Diencephalon (tissue), 1 donor: Measurements from ENCODE around the gene SERINC4. TPM values are rescaled to one million over a fixed set of nuclear protein-coding genes. Genes with fewer than 3 reads are reported as not detected.

Experiments
- small RNA-seq: library from RNA; depleted of rRNA; stranded (forward); fragments of <200 nt; gene quantifications from one replicate; pipeline ENCODE3, GENCODE V24; 2014
- total RNA-seq: library from RNA; depleted of rRNA; stranded (reverse); fragments of >200 nt; gene quantifications from one replicate; pipeline ENCODE4 v1.2.3, GENCODE V29; 2014

Gene SERINC4
- 0.23 TPM for total RNA-seq

GRCh38 chr15:43799945-43800285 is at the start of gene SERINC4:
Gene SERINC4 (minus strand): TSS chr15:43800220. CDS start chr15:43799986, 234 bp downstream.

DNA sequence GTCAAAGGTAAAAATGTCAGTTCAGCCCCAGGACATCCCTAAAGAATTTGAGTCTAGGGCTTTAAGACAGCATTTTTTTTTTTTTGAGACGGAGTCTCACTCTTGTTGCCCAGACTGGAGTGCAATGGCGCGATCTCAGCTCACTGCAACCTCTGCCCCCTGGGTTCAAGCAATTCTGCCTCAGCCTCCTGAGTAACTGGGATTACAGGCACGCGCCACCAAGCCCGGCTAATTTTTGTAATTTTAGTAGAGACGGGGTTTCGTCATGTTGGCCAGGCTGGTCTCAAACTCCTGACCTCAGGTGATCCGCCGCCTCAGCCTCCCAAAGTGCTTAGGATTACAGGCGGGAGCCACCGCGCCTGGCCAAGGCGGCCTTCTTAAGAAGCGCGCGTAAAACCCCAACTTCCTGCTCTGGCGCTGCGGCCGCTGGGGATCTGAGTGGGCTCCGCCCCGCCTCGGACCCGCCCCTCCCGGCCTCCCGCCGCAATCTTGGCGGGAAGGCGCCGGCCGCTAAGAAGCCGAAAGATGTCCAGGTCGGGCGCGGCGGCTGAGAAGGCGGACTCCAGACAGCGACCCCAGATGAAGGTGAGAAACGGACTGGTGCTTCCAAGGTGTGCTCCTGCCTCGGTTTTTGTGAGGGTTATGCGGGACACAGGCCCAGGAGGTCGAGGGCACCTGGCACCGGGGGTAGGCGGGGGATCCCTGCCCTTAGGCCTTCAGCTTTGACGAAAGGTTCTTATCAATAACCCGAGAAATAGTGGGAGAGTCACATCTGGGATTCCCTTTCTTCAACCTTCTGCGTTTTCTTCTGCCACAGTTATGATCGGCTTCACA is 26.7 kb upstream of the SERINC4 start, which contains the start of gene WDR76:
WDR76 (plus strand) TSS at position 495 of the 834 bp plus-strand sequence; CDS start at position 526, 31 bp downstream.

GRCh38 chr15:43824302-43825246 is 24.6 kb upstream of the SERINC4 start, which contains the start of gene MFAP1:
Gene MFAP1 (minus strand): TSS chr15:43824690. CDS start chr15:43824569, 121 bp downstream.

GRCh38 chr15:43800286-43801141 is 494 bp upstream of the SERINC4 start, which contains the start of gene HYPK:
Gene HYPK (plus strand): TSS chr15:43800599. CDS start chr15:43800623, 24 bp downstream.

DNA sequence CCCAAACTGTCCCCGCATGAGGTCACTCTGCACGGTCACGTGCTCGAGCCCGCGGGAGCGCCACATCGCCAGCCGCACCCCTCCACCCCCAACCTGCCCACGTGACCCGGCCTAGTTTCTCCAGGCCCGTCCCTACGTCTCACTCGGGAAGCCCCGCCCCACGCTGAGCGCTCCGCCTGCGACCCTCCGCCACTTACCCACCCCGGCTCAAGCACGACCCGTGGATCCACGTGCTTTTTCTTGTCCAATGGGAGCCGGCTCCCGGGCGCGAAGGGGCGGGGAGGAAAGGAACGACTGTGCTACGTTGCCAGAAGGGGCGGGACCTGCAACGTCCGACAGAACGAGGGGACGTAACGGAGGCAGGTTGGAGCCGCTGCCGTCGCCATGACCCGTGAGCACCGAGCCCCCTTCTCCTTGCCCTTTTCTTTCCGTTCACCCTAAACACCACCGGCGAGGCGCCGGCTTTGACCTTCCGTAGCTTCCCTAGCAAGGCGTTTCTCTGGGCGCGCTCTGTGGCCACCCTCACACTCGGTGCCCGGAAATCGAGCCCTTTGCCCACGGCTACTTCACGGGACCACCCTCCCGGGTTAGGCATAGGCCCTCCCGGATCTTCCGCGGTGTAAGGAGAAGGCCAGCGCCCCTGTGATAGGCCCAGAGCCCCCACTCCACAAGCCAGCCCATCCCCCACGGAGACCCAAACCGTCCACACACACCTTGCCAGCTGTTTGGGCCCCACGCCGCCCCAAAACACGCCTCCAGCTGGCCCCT is 7.8 kb downstream of the SERINC4 start, which contains the start of gene SERF2:
SERF2 (plus strand) TSS at position 328 of the 768 bp plus-strand sequence; CDS start at position 385, 57 bp downstream.

GRCh38 chr15:43776718-43777266 is 23.2 kb downstream of the SERINC4 start, which contains the start of gene ELL3:
Gene ELL3 (minus strand): TSS chr15:43776966. CDS start chr15:43776901, 65 bp downstream.

DNA sequence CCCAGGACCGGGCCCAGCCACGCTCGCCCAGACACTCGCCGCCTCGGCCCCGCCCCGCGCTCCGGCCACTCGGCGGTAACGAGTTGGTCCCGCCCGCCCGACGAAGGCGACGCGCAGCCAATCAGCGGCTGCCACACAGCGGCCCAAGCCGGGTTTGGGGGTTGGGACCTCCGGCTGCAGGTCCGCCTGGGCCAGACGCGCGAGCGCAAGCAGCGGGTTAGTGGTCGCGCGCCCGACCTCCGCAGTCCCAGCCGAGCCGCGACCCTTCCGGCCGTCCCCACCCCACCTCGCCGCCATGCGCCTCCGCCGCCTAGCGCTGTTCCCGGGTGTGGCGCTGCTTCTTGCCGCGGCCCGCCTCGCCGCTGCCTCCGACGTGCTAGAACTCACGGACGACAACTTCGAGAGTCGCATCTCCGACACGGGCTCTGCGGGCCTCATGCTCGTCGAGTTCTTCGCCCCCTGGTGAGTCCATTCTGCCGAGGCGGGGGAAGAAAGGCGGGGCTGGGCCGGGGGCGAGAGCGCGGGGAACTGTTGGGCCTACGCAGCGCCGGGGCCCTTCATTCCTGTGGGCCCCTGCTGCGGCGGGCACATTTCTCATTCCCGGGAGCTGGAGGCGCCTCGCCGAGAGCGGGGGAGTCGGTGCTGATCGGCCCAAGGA is 53.6 kb downstream of the SERINC4 start, which contains the start of gene PDIA3:
PDIA3 (plus strand) TSS at position 194 of the 658 bp plus-strand sequence; CDS start at position 296, 102 bp downstream.

Small RNA genes lying within 50 kb of the gene (small RNA-seq; reads per million reads assigned to genes)
- gene MIR1282 = not detected

Other genes starting within 250 kb of the SERINC4 start
- gene PPIP5K1, start 210.0 kb downstream of the SERINC4 start, total RNA-seq = 39.0 TPM
- gene CKMT1B, start 206.2 kb downstream of the SERINC4 start, total RNA-seq = 17.1 TPM
- 0.92 TPM for gene STRC, start 181.4 kb downstream of the SERINC4 start, total RNA-seq
- gene CATSPER2, start 151.4 kb downstream of the SERINC4 start, total RNA-seq = 5.5 TPM
- gene CKMT1A, start 106.4 kb downstream of the SERINC4 start, total RNA-seq = 19.6 TPM
- 67.1 TPM for gene PDIA3, start 53.8 kb downstream of the SERINC4 start, total RNA-seq
- 3.9 TPM for gene ELL3, start 23.3 kb downstream of the SERINC4 start, total RNA-seq
- 83.3 TPM for gene SERF2, start 7.9 kb downstream of the SERINC4 start, total RNA-seq
- gene HYPK, start 379 bp upstream of the SERINC4 start, total RNA-seq = 12.7 TPM
- gene MFAP1, start 24.5 kb upstream of the SERINC4 start, total RNA-seq = 25.1 TPM
- 12.5 TPM for gene WDR76, start 26.8 kb upstream of the SERINC4 start, total RNA-seq